ENCODE results near the gene HIPK2. TPM values are rescaled to one million over a fixed set of nuclear protein-coding genes. Genes with fewer than 3 reads are reported as not detected.

The HIPK2 gene
- total and polyA plus RNA-seq, 2 of the 4 experiments (the other 2 are of a cell fraction): 22.0 to 27.1 TPM

DNA sequence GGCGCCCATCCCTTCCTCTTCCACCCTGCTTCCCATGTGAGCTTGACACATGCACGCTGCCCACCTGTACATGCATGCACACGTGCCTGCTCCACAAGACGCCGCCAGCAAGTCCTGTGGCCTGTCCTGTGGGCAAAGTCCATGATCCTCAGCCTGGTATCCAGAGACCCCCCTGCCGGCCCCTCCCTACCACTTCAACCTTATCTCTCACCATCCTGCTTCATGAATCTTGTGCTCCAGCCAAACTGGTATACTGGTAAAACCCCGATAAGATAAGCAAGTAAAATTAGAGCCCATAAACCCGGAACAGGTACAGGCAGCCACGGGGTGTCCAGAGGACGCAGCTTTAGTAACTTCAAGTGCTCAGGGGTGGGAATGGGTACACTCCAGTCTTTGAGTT is 39.5 kb upstream of the HIPK2 start:
- no peak overlapping the region for H3K14ac ChIP-seq (replicated peaks; ENCODE audit: low read depth, low read length)
- H3K9ac ChIP-seq (ENCODE audit: low read depth, low read length): no peak overlapping the region
- no peak overlapping the region for H2BK5ac ChIP-seq (ENCODE audit: low read depth, low read length, poor library complexity, severe bottlenecking)
- H4K20me1 ChIP-seq (ENCODE audit: insufficient read depth, low read length): no peaks in the 10 kb centered on the region
- H3K9me1 ChIP-seq (ENCODE audit: insufficient read depth, low read length): no peaks in the 10 kb centered on the region
- no peaks in the 10 kb centered on the region for H3K36me3 ChIP-seq (ENCODE audit: control insufficient read depth, insufficient read depth, low read length)
- BruUV-seq (replicated peaks): no TSS peak
- no peak overlapping the region for H4K5ac ChIP-seq (ENCODE audit: low read depth, low read length)
- no peak overlapping the region for H2AK9ac ChIP-seq (replicated peaks; ENCODE audit: low read depth, low read length, poor library complexity)
- H2BK120ac ChIP-seq (ENCODE audit: low read depth, low read length): no peak overlapping the region
- dilution Hi-C loops (cut with HindIII; ENCODE audit: low sequenced_read_pairs, unreplicated experiment) (no loop called here), in situ Hi-C loops (cut with MboI; ENCODE audit: low sequenced_read_pairs) (no loop called here), intact Hi-C loops (cut with micrococcal nuclease) (no loop called here)
- H4K8ac ChIP-seq (ENCODE audit: low read depth in 2 of 2, low read length in 2 of 2): no peak overlapping the region
- WGBS, 2 experiments (ENCODE audit: extremely low coverage in 2 of 2, insufficient read length in 1 of 2): 94% methylated on average over 5 of the region's 10 CpGs; no CpG with 5 or more reads in 1 of the 2 experiments
- H3K4ac ChIP-seq (ENCODE audit: low read depth, low read length): no peak overlapping the region
- peaks cover 10% of the 10 kb centered on the region for H3K9me3 ChIP-seq (ENCODE audit: control insufficient read depth, insufficient read depth, low read length)
- ChIA-PET POLR2A (ENCODE audit: unreplicated experiment) (no interaction called here), CTCF (no interaction called here)
- ATAC-seq (ENCODE audit: low read depth): no peak
- no peak for DNase-seq
- H3K4me3 ChIP-seq (ENCODE audit: insufficient read depth, low read depth, low read length): no peak overlapping the region
- H3K18ac ChIP-seq (ENCODE audit: low read depth, low read length): no peak overlapping the region
- no peak overlapping the region for H3K27ac ChIP-seq (ENCODE audit: insufficient read depth, low read length)
- H3K23ac ChIP-seq (ENCODE audit: low read depth, low read length): no peak overlapping the region
- no peak overlapping the region for H2BK15ac ChIP-seq (ENCODE audit: low read depth, low read length)
- H2AFZ ChIP-seq (replicated peaks; ENCODE audit: low read length, poor library complexity): no peak overlapping the region
- H3K4me1 ChIP-seq (ENCODE audit: control insufficient read depth, insufficient read depth, low read length): no peaks in the 10 kb centered on the region; the same call in 1 of the 2 replicates
- H2BK20ac ChIP-seq (ENCODE audit: low read depth, low read length): no peak overlapping the region
- no peaks in the 10 kb centered on the region for H3K79me1 ChIP-seq (ENCODE audit: low read depth in 1 of 2, low read length in 2 of 2)
- no peak for TF ChIP-seq MXI1 (IDR thresholded peaks at IDR 0.05; ENCODE audit: borderline replicate concordance, low read depth, low read length)
- TF ChIP-seq RAD21 (IDR thresholded peaks at IDR 0.05; ENCODE audit: low read length): no peak
- TF ChIP-seq FOS (IDR thresholded peaks at IDR 0.05; ENCODE audit: low read depth, low read length): no peak
- TF ChIP-seq RCOR1 (IDR thresholded peaks at IDR 0.05; ENCODE audit: insufficient replicate concordance, low read length): no peak
- no peak for TF ChIP-seq CTCF (conservative IDR thresholded peaks at IDR 0.05; ENCODE audit: low read depth, low read length)
- no peak for TF ChIP-seq SMC3 (IDR thresholded peaks at IDR 0.05; ENCODE audit: low read depth, low read length)
- TF ChIP-seq CEBPB (IDR thresholded peaks at IDR 0.05; ENCODE audit: low read depth, low read length): no peak
- no peak for TF ChIP-seq USF2 (IDR thresholded peaks at IDR 0.05; ENCODE audit: low read depth, low read length)
- TF ChIP-seq MAFK (IDR thresholded peaks at IDR 0.05; ENCODE audit: low read depth, low read length): no peak
- TF ChIP-seq BHLHE40 (IDR thresholded peaks at IDR 0.05; ENCODE audit: low read depth, low read length): no peak
- H4K91ac ChIP-seq (ENCODE audit: insufficient read depth, low read depth, low read length): no peak overlapping the region
- H3K27me3 ChIP-seq (ENCODE audit: control insufficient read depth, insufficient read depth, low read length): peaks cover 9% of the 10 kb centered on the region; the same call in 1 of the 2 replicates
- no peak overlapping the region for H3K4me2 ChIP-seq (ENCODE audit: low read depth, low read length)
- H3K56ac ChIP-seq (ENCODE audit: extremely low read depth, insufficient read depth, low read length): no peak overlapping the region
- H2AK5ac ChIP-seq (ENCODE audit: low read depth, low read length): no peak overlapping the region

Measured in IMR-90 (cell line).